Iris pigment epithelial cell (primary cell): ENCODE data around the gene GJC3.
"Not testable (repeated sequence)": the region's sequence is repeated elsewhere in the genome, so short reads cannot be mapped to it uniquely, and the experiment has no call there.

Source experiments
- DNase-seq: peaks from one replicate; pipeline ENCODE4 v3.0.0-alpha.2; 2011; ENCODE audit warnings: low read depth

GJC3 gene

GRCh38 chr7:99929730-99930053 is 272 bp upstream of the GJC3 start:
- DNase-seq, result no peak

- no peak for DNase-seq
These were observed 1.2 kb downstream of the GJC3 start for GRCh38 chr7:99928188-99928587.

GRCh38 chr7:99927536-99927935 is 1.9 kb downstream of the GJC3 start:
- no peak for DNase-seq

GRCh38 chr7:99926321-99926720 is 3.1 kb downstream of the GJC3 start:
- no peak for DNase-seq

GRCh38 chr7:99923200-99923599 is 6.2 kb downstream of the GJC3 start:
- no peak for DNase-seq

- no peak for DNase-seq
These were observed 9.3 kb downstream of the GJC3 start for GRCh38 chr7:99920149-99920548.

GRCh38 chr7:99919814-99920112 is 9.7 kb downstream of the GJC3 start:
- no peak for DNase-seq

GRCh38 chr7:99918959-99919813 is 10.2 kb downstream of the GJC3 start, which contains the start of gene TRIM4:
TRIM4 (minus strand) TSS chr7:99919530; CDS start chr7:99919401, 129 bp downstream.
- DNase-seq, result peak; percentile 95

- DNase-seq, result no peak
These were observed 18.4 kb downstream of the GJC3 start for GRCh38 chr7:99910976-99911375.

GRCh38 chr7:99901581-99901980 is 27.8 kb downstream of the GJC3 start:
- DNase-seq, result no peak

GRCh38 chr7:99899830-99900519 is 29.4 kb downstream of the GJC3 start:
- DNase-seq, result no peak

- no peak for DNase-seq
These were observed 30.6 kb downstream of the GJC3 start for GRCh38 chr7:99898836-99899235.

- no peak for DNase-seq
These were observed 31.4 kb downstream of the GJC3 start for GRCh38 chr7:99898023-99898357.

GRCh38 chr7:99897322-99898022 is 31.9 kb downstream of the GJC3 start:
- DNase-seq, result no peak

GRCh38 chr7:99894738-99895137 is 34.7 kb downstream of the GJC3 start:
- no peak for DNase-seq

GRCh38 chr7:99893280-99893679 is 36.1 kb downstream of the GJC3 start:
- DNase-seq, result no peak

- not testable (repeated sequence) for DNase-seq
These were observed 39.1 kb downstream of the GJC3 start for GRCh38 chr7:99890348-99890747.

- not testable (repeated sequence) for DNase-seq
These were observed 41.1 kb downstream of the GJC3 start for GRCh38 chr7:99888366-99888765.

- no peak for DNase-seq
These were observed 48.0 kb downstream of the GJC3 start for GRCh38 chr7:99881370-99881769.

- DNase-seq, result no peak
These were observed 52.5 kb downstream of the GJC3 start, which contains the start of gene OR2AE1 for GRCh38 chr7:99876933-99877332. OR2AE1 (minus strand) TSS chr7:99877033; CDS start chr7:99877033, 0 bp downstream.

- DNase-seq, result no peak
These were observed 52.9 kb downstream of the GJC3 start for GRCh38 chr7:99876491-99876890.
